Small intestine (tissue), 7 donors: ENCODE measurements around the gene SLC8A1. TPM values are rescaled to one million over a fixed set of nuclear protein-coding genes. Genes with fewer than 3 reads are reported as not detected.

Experiments used
- DNase-seq, 2 donors: peaks; one replicate each; pipeline versions ENCODE4 v3.0.0 to v3.0.0-alpha.2; 2013
- FAIRE-seq: peaks from 2 replicates; lab custom pipeline; 2012; peaks lifted over from hg19 to GRCh38; lab: Jason Lieb, UNC
- H3K27ac ChIP-seq, 3 donors: one replicate each; pipeline ENCODE4 v1.5.1; 2013; ENCODE audit warnings: low read length in 2 of 3, mild to moderate bottlenecking in 2 of 3, control low read depth in 1 of 3, inconsistent platforms in 1 of 3, low read depth in 1 of 3, moderate library complexity in 1 of 3
- H3K27me3 ChIP-seq, 3 donors: one replicate each; pipeline ENCODE4 v1.6.1; 2013; ENCODE audit warnings: low read length in 3 of 3, inconsistent platforms in 1 of 3; ENCODE audit not compliant: control insufficient read depth in 3 of 3, insufficient read depth in 3 of 3
- H3K36me3 ChIP-seq, 3 donors: one replicate each; pipeline ENCODE4 v1.6.1; 2013; ENCODE audit warnings: low read length in 3 of 3, inconsistent platforms in 1 of 3, low read depth in 1 of 3, mild to moderate bottlenecking in 1 of 3, moderate library complexity in 1 of 3; ENCODE audit not compliant: control insufficient read depth in 3 of 3, insufficient read depth in 2 of 3
- H3K4me1 ChIP-seq, 3 donors: one replicate each; pipeline ENCODE4 v1.6.1; 2013; ENCODE audit warnings: low read length in 2 of 3, inconsistent platforms in 1 of 3, low read depth in 1 of 3, mild to moderate bottlenecking in 1 of 3, moderate library complexity in 1 of 3; ENCODE audit not compliant: control insufficient read depth in 3 of 3, insufficient read depth in 2 of 3
- H3K4me3 ChIP-seq, 3 donors: one replicate each; pipeline ENCODE4 v1.5.1; 2013; ENCODE audit warnings: low read length in 3 of 3, control low read depth in 1 of 3, inconsistent platforms in 1 of 3, low read depth in 1 of 3, mild to moderate bottlenecking in 1 of 3, moderate library complexity in 1 of 3
- H3K9me3 ChIP-seq, 2 donors: one replicate each; pipeline ENCODE4 v1.6.1; 2013; ENCODE audit warnings: low read depth in 1 of 2, low read length in 1 of 2; ENCODE audit not compliant: control insufficient read depth in 2 of 2, insufficient read depth in 1 of 2
- WGBS, 3 donors: extraction: QIAGEN DNeasy Blood & Tissue Kit; methylation state at CpG; one replicate each; pipeline ENCODE4 v1.1.7; 2013; 5-methylcytosine and 5-hydroxymethylcytosine counted together
- polyA plus RNA-seq, 4 donors: library from polyadenylated mRNA; stranded (reverse) in 3 of 4; unstranded in 1 of 4; fragments of 200-250 nt in 3 of 4; fragments of 120-200 nt in 1 of 4; gene quantifications; one replicate each; pipeline versions ENCODE4 v1.2.1 to v1.2.3, GENCODE V29; 2013
- donor health status: healthy with polysubstance abuse.
- donor health status: control.
- donor health status: control.
- donor health status: Bipolar disorder and iron deficiency.
- donor health status: healthy.

The SLC8A1 gene
- polyA plus RNA-seq, 4 donors, result 0.22 to 5.6 (median 1.9) TPM

DNA sequence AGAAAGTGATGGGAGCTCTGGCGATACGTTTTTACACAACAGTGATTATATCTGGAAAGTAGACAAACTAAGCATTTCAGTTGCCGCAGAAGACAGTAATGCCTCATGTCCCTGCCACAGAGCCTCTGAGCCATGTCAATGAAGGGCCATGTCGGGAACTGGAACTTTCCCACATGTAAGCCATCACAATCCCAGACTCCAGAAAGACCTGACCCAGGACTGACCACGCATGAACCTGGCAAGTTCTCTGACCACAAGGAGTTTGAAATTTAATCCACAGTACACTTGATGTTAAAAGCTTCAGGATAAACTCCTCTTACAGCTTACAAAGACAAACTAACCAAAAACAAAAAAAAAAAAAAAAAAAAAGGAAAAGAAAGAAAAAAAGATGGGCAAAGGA lies 267.3 kb downstream of the SLC8A1 start:
- H3K36me3 ChIP-seq, result no peaks in the 10 kb centered on the region
- WGBS, 3 donors, result 76 to 82% (median 76%) methylated on average over 5 of the region's 5 CpGs
- H3K27ac ChIP-seq, result no peak overlapping the region
- no peaks in the 10 kb centered on the region for H3K27me3 ChIP-seq
- H3K4me1 ChIP-seq, result no peaks in the 10 kb centered on the region
- DNase-seq (no peak), FAIRE-seq (no peak)
- H3K9me3 ChIP-seq, result no peaks in the 10 kb centered on the region
- no peak overlapping the region for H3K4me3 ChIP-seq

DNA sequence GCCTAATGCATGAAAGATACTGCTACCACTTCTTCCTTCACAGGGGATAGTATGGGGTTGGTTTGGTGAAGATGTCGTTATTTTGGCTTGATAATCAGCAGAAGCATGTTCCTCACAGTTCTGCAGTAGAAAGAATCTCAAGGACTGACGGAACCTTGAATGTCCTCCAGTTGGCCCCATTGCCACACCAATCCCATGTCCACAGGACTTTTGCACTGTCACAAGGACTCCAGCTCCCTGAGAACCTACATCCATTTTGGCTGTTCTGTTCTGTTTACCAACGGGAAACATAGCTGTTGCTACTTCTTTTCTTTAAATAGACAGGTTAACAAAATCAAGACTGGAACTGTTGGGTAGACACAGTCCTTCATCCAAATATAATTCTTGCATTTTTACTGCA lies 270.0 kb downstream of the SLC8A1 start:
- FAIRE-seq (no peak), DNase-seq (no peak)
- no peaks in the 10 kb centered on the region for H3K4me1 ChIP-seq
- 88 to 89% (median 89%) methylated on average over 3 of the region's 3 CpGs for WGBS, 3 donors
- no peak overlapping the region for H3K27ac ChIP-seq
- H3K36me3 ChIP-seq, result peaks cover 0 to 2% (median 0%) of the 10 kb centered on the region in 3 donors
- H3K9me3 ChIP-seq, result no peaks in the 10 kb centered on the region
- no peak overlapping the region for H3K4me3 ChIP-seq
- no peaks in the 10 kb centered on the region for H3K27me3 ChIP-seq

DNA sequence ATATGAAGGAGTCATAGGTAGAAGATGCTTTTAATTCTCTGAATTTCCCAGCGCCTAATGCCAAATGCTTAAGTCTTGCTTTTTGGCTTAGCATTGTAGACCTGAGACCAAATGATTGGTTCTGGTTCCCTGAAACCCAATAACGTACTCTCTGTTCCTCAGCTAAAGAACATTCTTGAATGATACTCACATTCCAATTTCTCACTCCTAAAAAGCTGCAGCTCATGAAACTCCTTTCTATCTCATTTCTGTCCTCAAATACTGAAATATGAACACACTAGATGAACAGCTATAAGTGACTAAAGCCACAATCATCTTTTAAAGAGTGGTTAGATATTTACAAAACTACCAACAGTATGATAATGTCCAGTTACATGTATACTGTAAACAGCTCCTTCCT lies 272.1 kb downstream of the SLC8A1 start:
- DNase-seq (no peak), FAIRE-seq (no peak)
- Histone ChIP-seq H3K4me1 (no peaks in the 10 kb centered on the region), H3K36me3 (peaks cover 0 to 2% (median 0%) of the 10 kb centered on the region in 3 donors), H3K27ac (no peak overlapping the region), H3K4me3 (no peak overlapping the region), H3K27me3 (no peaks in the 10 kb centered on the region), H3K9me3 (no peaks in the 10 kb centered on the region)
- 86 to 93% (median 89%) methylated on average over 2 of the region's 2 CpGs for WGBS, 3 donors

DNA sequence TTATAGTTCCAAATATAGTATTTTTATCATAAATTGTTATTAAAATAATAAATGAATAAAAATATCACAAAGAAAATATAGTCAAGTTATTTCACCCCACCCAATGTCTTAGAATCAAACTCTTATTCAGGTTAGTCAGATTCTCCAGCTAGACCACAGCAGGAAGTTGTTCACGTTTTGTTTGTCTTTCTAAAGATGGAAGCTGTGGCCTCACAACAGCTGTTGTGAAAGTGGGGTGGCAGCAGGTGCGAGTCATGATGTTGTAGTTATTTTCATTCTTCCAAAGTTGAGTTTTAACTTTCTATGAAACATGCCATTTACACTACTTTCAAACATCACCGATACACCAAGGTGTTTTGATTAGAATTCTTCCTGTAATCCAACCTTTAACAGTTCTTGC lies 272.9 kb downstream of the SLC8A1 start:
- DNase-seq (no peak), FAIRE-seq (no peak)
- no peak overlapping the region for H3K27ac ChIP-seq

DNA sequence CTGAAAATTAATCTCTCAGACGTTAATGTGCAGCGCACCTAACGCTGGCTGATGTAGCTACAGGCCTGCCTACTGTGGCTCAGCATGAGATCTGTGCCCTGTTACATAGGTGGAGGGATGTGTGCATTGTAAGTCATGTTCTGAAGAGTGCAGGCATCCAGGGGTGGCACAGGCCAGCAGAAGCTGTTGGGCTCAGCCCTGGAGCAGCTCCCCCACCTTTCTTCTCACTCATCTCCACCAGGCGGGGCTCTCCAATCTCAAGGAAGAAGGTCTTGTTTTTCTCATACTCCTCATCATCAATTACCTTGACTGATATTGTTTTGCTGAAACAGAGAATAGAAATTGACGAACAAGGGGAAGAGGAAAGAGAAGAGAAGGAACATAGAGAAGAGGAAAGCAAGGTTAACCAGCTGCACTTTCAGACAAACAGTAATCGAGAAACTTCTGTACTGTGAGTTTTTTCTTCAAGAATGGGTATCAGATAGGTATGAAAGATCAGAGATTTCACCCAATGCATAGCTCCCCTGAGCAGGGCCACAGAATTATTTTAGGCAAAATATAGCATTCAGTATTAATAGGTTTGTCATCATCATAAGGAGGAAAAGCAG lies 273.6 kb downstream of the SLC8A1 start:
- H3K9me3 ChIP-seq, result no peaks in the 10 kb centered on the region
- no peak overlapping the region for H3K4me3 ChIP-seq
- H3K27me3 ChIP-seq, result no peaks in the 10 kb centered on the region
- FAIRE-seq, result no peak
- H3K36me3 ChIP-seq, result peaks cover 0 to 2% (median 0%) of the 10 kb centered on the region in 3 donors
- WGBS, 3 donors, result 89 to 94% (median 91%) methylated on average over 6 of the region's 6 CpGs
- no peak for DNase-seq
- H3K27ac ChIP-seq, result no peak overlapping the region
- H3K4me1 ChIP-seq, result no peaks in the 10 kb centered on the region

More for the DNA sequence above, 272.9 kb downstream of the SLC8A1 start:
- 64 to 75% (median 65%) methylated on average over 3 of the region's 3 CpGs for WGBS, 3 donors
- Histone ChIP-seq H3K4me3 (no peak overlapping the region), H3K36me3 (peaks cover 0 to 2% (median 0%) of the 10 kb centered on the region in 3 donors), H3K9me3 (no peaks in the 10 kb centered on the region), H3K27me3 (no peaks in the 10 kb centered on the region), H3K4me1 (no peaks in the 10 kb centered on the region)

DNA sequence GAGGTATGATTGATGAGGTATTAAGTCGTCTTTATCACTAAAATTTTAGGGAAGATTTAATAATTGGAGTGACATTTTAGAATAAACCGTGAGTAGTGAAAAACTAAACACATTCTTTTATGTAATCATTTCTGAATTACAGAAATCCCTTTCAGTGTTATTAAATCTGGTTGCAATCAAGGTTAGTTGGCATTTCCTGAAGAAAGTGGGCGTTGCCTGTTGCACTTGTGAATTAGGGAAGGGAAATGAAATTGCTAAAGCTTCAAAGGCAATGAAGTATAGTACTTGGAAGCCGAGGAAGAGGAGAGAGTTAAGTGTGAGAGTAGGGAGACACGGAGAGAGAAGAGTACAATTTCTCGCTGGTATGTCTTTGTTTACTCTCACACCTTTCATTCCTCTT lies 274.5 kb downstream of the SLC8A1 start:
- no peak for FAIRE-seq
- no peaks in the 10 kb centered on the region for H3K9me3 ChIP-seq
- 65 to 75% (median 74%) methylated on average over 6 of the region's 6 CpGs for WGBS, 3 donors

DNA sequence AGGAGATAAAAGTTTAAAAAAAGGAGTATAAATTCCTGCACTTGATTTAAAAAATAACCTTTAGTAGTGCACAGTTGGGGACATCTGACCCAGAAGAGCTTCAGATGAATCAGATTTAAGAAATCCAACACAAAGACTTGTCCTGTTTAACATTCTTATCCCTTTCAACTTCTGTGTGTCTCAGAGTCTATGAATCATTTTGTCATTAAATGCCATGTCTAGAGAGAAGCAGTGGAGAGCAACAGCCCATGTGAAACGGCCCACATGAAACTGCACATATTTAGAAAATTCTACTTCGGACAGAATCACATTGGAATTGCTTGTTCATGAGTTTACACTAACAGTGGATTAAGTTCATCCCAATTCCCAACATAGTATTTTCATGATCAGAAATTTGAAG lies 278.6 kb downstream of the SLC8A1 start:
- 77 to 86% (median 81%) methylated on average over 2 of the region's 2 CpGs for WGBS, 3 donors
- H3K4me1 ChIP-seq, result peaks cover 0 to 10% (median 0%) of the 10 kb centered on the region in 3 donors
- H3K27me3 ChIP-seq, result no peaks in the 10 kb centered on the region
- no peaks in the 10 kb centered on the region for H3K9me3 ChIP-seq
- H3K27ac ChIP-seq, result no peak overlapping the region
- H3K36me3 ChIP-seq, result peaks cover 0 to 2% (median 0%) of the 10 kb centered on the region in 3 donors
- no peak for FAIRE-seq
- H3K4me3 ChIP-seq, result no peak overlapping the region
- no peak for DNase-seq

More for the DNA sequence above, 274.5 kb downstream of the SLC8A1 start:
- Histone ChIP-seq H3K36me3 (peaks cover 0 to 2% (median 0%) of the 10 kb centered on the region in 3 donors), H3K27me3 (no peaks in the 10 kb centered on the region), H3K27ac (no peak overlapping the region), H3K4me1 (no peaks in the 10 kb centered on the region), H3K4me3 (no peak overlapping the region)
- no peak for DNase-seq

DNA sequence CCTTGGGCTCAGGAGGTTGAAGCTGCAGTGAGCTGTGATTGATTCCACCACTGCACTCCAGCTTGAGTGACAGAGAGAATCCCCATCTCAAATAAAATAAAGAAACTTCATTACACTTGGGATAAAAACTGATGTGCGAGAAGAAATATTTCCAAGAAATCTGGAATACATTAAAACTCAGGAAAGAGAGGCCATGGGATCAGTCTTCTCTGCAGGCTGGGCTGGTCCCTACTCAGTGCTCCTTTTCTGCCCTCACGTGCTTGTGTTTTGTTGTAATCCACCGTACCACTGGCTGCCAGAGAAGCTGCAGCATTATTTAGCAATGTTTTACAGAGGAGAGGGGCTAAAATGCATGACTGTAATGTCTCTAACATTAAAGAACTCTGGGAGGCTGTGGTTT lies 282.0 kb downstream of the SLC8A1 start:
- H3K27ac ChIP-seq, result no peak overlapping the region
- no peaks in the 10 kb centered on the region for H3K27me3 ChIP-seq
- no peak overlapping the region for H3K4me3 ChIP-seq
- DNase-seq (no peak), FAIRE-seq (no peak)
- H3K4me1 ChIP-seq, result peaks cover 0 to 12% (median 7%) of the 10 kb centered on the region in 3 donors
- H3K9me3 ChIP-seq, result no peaks in the 10 kb centered on the region
- 93 to 96% (median 95%) methylated on average over 3 of the region's 3 CpGs for WGBS, 3 donors
- H3K36me3 ChIP-seq, result no peaks in the 10 kb centered on the region

DNA sequence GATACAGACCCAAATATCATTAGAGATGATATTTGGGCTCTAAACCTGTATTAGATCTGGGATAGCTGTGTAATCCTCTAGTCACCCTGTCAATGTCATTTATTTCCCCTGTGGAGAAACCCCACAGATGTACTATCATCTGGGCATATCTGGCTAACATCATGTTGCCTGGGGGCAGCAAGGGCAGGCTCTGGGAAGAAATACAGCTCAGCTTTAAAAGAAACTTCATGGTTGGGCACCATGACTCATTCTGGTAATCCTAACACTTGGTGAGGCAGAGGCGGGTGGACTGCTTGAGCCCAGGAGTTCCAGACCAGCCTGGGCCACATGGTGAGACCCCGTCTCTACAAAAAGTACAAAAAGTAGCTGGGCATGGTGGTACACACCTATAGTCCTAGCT lies 282.5 kb downstream of the SLC8A1 start:
- no peak overlapping the region for H3K27ac ChIP-seq
- peaks cover 0 to 12% (median 7%) of the 10 kb centered on the region in 3 donors for H3K4me1 ChIP-seq
- H3K9me3 ChIP-seq, result no peaks in the 10 kb centered on the region
- DNase-seq (no peak), FAIRE-seq (no peak)
- 89 to 92% (median 91%) methylated on average over 2 of the region's 2 CpGs for WGBS, 3 donors
- no peaks in the 10 kb centered on the region for H3K27me3 ChIP-seq
- no peak overlapping the region for H3K4me3 ChIP-seq
- H3K36me3 ChIP-seq, result no peaks in the 10 kb centered on the region
